IPS-15b (cell line): Measurements from ENCODE around the gene NCOA7.

ENCODE experiments used
- H3K27me3 ChIP-seq: one replicate; pipeline ENCODE4 v1.6.1; 2013; ENCODE audit warnings: low read length; ENCODE audit not compliant: control insufficient read depth, insufficient read depth
- H3K36me3 ChIP-seq: one replicate; pipeline ENCODE4 v1.6.1; 2013; ENCODE audit warnings: low read length; ENCODE audit not compliant: control insufficient read depth, insufficient read depth
- H3K4me1 ChIP-seq: one replicate; pipeline ENCODE4 v1.6.1; 2013; ENCODE audit warnings: mild to moderate bottlenecking, low read length; ENCODE audit not compliant: control insufficient read depth, insufficient read depth
- H3K4me3 ChIP-seq: one replicate; pipeline ENCODE4 v1.5.1; 2013; ENCODE audit warnings: low read depth, low read length
- H3K9ac ChIP-seq: one replicate; pipeline ENCODE4 v1.6.1; 2013; ENCODE audit warnings: low read depth, mild to moderate bottlenecking, low read length
- H3K9me3 ChIP-seq: one replicate; pipeline ENCODE4 v1.6.1; 2013; ENCODE audit warnings: mild to moderate bottlenecking, low read length; ENCODE audit not compliant: control insufficient read depth, insufficient read depth

The NCOA7 gene

DNA sequence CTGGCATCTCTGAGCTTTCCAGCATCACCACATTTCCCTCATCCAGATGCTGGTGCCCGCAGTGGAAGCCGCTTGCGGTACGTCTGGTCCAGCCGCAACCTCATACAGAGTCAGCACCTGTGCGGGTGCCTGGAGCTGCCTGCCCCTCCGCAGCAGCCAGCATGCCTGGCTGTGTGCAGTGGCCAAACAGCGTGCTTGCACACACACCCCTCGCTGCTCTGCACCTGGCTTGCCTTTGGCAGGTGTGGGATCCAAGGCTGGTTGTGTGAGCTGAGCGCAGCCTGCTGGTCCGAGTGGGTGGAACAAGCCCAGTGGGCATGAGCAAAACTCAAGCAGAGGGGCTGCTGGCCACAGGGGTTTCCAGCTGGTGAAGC, 162.7 kb downstream of the NCOA7 start:
- Histone ChIP-seq H3K9me3 (no peaks in the 10 kb centered on the region), H3K4me1 (peaks cover 7% of the 10 kb centered on the region), H3K36me3 (no peaks in the 10 kb centered on the region), H3K27me3 (peaks cover 2% of the 10 kb centered on the region), H3K9ac (no peak overlapping the region), H3K4me3 (peak overlapping the region; percentile 27)

DNA sequence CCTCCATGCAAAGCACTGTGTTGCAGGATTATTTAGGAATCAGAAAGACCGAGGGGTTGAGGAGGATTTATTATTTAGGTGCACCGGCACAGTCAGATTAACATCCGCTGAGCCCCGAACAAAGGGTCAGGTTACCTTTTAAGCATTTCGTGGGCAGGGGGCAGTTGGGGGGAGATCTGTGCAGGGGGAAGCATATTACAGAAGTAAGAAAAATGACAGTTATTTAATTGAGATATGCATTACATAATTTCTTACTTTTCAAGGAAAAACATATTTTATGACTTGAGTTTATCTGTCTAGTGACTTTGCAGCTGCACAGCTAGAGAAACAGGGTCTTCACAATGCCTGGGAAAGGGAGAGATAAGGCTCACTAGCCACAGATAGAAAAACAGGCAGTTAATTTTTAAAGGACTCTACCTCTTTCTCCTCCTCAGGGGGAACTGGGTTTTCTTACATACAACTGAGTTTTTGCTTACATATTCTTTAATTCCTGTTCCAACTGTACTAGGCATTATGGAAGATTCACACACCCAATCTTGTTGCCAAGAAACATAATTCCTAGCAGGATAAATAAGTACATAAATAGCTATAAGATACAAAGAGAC, 164.1 kb downstream of the NCOA7 start:
- no peak overlapping the region for H3K4me3 ChIP-seq
- no peaks in the 10 kb centered on the region for H3K9me3 ChIP-seq
- H3K36me3 ChIP-seq, result no peaks in the 10 kb centered on the region
- peaks cover 2% of the 10 kb centered on the region for H3K27me3 ChIP-seq
- H3K4me1 ChIP-seq, result peaks cover 7% of the 10 kb centered on the region
- no peak overlapping the region for H3K9ac ChIP-seq

DNA sequence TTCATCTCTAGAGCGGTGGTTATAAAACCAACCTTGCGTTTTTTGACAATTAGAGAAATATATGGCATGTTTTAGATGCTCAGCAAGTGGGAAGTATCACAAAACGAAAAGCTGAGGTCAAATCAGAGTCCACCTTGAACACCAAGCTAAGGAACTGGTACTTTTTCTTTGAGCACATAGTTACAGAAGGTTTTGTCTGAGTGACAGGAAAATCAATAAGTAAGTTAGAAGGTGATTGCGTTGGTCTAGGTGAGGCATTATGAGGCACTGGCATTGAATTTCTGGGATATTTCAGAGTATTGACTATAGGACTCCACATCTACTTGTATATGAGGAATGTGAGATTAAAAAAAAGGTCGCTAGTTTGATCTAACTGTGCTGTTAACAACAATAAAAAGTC, 165.2 kb downstream of the NCOA7 start:
- peak overlapping the region; percentile 90 for H3K4me3 ChIP-seq
- H3K27me3 ChIP-seq, result no peaks in the 10 kb centered on the region
- no peaks in the 10 kb centered on the region for H3K9me3 ChIP-seq
- H3K36me3 ChIP-seq, result no peaks in the 10 kb centered on the region
- H3K4me1 ChIP-seq, result peaks cover 5% of the 10 kb centered on the region
- H3K9ac ChIP-seq, result no peak overlapping the region

DNA sequence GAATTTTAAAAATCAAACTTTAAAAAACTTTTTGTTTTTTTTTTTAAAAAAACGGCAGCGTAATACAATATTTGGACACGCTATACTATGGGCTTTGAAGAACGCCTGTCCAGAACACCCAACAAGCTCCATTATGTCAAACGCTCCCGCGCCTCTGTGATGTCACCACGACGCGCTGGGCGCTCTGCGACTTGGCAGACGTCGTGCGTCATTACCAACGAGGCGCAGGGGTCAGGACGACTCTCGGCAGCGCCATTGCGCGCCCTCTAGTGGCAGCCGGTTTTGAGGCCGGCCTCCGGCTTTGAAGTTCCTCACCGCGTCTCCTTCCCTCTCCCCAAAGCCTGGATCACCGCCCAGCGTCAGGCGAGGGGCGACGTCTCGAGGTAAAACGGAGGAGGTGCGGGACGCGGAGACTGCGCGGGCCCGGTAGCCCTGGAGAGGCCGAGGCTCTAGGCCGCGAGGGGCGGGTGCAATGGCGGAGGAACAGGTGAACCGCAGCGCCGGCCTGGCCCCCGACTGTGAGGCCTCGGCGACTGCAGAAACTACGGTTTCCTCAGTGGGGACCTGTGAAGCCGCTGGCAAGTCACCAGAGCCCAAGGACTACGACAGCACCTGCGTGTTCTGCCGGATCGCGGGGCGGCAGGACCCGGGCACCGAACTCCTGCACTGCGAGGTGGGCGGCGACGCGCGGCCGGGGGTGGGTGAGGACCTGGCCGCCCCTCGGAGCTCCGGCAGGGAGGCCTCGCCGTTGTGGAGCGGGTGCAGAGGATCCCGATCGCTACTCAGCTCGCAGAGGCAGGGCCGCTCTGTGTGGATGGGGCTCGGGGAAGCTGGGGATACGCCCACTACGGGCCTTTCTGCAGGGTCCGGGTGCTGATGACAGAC, 166.0 kb downstream of the NCOA7 start, which contains the start of gene HINT3:
Gene HINT3 (plus strand): TSS at position 265 of the 885 bp plus-strand sequence. CDS start 208 bp downstream, at position 473.
- Histone ChIP-seq H3K9me3 (no peaks in the 10 kb centered on the region), H3K27me3 (no peaks in the 10 kb centered on the region), H3K4me3 (peak within 1 kb of the TSS; percentile 90), H3K4me1 (peaks cover 5% of the 10 kb centered on the region), H3K9ac (peak within 1 kb of the TSS; percentile 83), H3K36me3 (no peaks in the 10 kb centered on the region)

DNA sequence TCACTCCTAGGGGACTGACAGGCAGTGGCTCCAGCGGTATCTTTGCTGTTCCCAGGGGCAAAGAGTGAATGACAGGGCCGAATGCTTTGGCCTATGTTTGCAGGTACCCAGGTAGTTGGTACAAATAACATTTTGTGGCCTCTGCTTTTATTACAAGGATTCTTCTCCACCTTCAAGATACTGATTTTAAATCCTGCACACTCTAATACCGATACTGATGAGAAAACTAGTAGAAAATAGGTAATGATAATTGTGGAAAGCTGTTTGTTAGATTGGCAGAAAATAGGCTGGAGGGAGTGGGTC, 166.6 kb downstream of the NCOA7 start:
- Histone ChIP-seq H3K9ac (peak overlapping the region; percentile 83), H3K27me3 (no peaks in the 10 kb centered on the region), H3K4me3 (peak overlapping the region; percentile 90), H3K9me3 (no peaks in the 10 kb centered on the region), H3K36me3 (no peaks in the 10 kb centered on the region), H3K4me1 (peaks cover 5% of the 10 kb centered on the region)

DNA sequence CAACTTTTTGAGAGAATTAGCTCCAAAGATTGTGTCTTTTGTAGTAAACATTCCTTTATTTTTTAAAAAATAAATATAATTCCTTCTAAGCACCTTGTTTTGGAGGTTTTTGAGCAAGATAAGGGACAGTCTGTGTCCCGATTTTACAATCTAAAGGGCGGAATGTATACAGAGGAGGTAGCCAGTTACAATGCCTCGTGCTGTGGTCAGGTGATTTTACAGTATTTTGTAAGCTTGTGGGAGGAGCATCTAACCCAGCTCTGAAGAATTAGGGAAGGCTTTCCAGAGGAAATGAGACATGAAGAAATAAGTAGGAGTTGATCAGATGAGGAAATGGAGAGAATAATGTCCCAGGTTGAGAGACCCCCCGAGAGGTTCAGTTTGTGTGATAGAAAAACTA, 167.1 kb downstream of the NCOA7 start:
- peak overlapping the region; percentile 90 for H3K4me3 ChIP-seq
- no peak overlapping the region for H3K9ac ChIP-seq
- no peaks in the 10 kb centered on the region for H3K36me3 ChIP-seq
- peaks cover 5% of the 10 kb centered on the region for H3K4me1 ChIP-seq
- no peaks in the 10 kb centered on the region for H3K27me3 ChIP-seq
- H3K9me3 ChIP-seq, result no peaks in the 10 kb centered on the region

DNA sequence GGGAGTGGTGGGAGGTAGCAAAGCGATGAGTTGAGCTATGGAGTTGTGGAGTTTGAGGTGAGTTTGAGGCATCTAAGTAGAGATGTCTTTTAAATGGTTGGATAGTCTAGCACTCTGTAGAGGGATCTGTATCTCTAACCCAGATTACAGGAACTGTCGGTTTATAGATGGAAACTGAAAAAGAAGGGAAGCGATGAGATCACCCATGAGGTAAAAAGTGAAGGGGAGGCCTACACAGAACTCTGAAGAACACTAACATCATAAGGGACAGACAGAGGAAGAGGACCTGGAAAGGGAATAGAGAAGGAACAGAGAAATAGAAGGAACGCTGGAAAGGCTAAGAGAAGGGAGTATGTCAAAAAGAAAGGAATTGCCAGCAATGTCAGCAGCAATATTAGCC, 168.3 kb downstream of the NCOA7 start:
- Histone ChIP-seq H3K4me1 (peaks cover 5% of the 10 kb centered on the region), H3K4me3 (no peak overlapping the region)

DNA sequence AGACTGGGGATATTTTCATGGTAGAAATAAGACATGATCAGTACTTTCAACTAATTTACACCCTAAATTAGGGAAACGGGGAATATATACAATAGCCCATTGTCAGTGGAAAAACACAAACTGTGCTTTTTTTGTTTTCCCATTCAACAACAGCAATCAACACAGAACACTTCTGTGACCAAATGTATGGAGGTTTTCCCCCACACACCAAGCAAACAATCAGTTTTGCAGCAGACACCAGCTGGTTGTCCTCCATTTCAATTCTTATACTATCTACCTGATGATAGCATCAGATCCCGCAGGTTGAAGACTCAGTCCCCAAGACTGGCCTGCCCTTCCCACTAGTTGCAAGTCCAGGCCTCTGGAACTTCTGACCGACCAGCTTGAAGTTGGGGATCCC, 170.4 kb downstream of the NCOA7 start:
- Histone ChIP-seq H3K9ac (no peak overlapping the region), H3K27me3 (no peaks in the 10 kb centered on the region), H3K36me3 (no peaks in the 10 kb centered on the region), H3K9me3 (no peaks in the 10 kb centered on the region), H3K4me1 (peaks cover 5% of the 10 kb centered on the region), H3K4me3 (no peak overlapping the region)

More for the DNA sequence above, 168.3 kb downstream of the NCOA7 start:
- Histone ChIP-seq H3K9ac (no peak overlapping the region), H3K36me3 (no peaks in the 10 kb centered on the region), H3K9me3 (no peaks in the 10 kb centered on the region), H3K27me3 (no peaks in the 10 kb centered on the region)

DNA sequence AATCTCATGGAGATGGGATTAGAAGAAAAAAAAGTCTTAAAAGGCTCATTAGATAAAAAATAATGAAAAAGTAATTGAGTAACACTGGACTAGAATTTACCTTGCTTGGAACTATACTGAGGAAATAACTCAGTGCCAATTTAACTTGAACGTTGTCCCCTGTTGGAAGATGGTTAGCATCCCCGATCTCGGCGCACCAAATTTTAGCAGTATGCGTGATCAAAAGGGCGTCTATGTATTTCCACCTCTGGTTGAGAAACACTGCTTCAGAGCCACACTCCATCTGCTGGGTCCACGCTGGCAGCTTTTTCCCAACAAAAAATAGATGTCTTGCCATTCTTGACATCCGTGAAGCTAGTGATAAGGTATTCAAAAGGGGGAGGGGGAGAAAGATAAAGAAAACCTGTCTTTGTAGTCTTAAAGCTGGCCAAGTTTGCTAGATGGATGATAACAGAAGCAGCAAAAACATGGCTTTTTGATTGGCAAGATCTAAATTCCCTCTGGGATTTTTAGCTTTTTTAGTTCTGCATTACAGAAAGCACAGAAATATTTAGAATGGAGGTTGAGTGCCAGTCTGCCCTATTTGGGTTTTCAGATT, 172.2 kb downstream of the NCOA7 start:
- H3K27me3 ChIP-seq, result no peaks in the 10 kb centered on the region
- no peak overlapping the region for H3K9ac ChIP-seq
- no peaks in the 10 kb centered on the region for H3K36me3 ChIP-seq
- H3K9me3 ChIP-seq, result no peaks in the 10 kb centered on the region
- H3K4me1 ChIP-seq, result no peaks in the 10 kb centered on the region
- H3K4me3 ChIP-seq, result no peak overlapping the region

DNA sequence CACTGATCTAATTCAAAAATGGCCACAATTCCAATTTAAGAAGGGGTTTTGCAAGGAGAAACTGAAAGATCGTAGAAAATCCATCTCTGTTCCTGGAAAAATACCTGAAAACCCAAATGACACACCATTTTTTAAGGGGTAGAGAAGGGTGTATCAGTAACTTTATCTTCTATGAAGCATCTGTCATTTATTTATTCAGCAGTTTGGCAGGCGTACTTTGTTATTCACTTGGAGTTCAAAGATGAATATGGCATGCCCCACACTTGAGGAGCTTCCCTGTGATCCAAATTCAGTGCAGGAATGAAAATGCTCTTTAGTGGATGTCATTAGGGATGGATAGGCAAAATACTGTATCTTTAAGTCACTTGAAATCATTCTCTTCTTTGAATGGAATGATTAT, 173.1 kb downstream of the NCOA7 start:
- H3K9me3 ChIP-seq, result no peaks in the 10 kb centered on the region
- H3K36me3 ChIP-seq, result no peaks in the 10 kb centered on the region
- no peaks in the 10 kb centered on the region for H3K4me1 ChIP-seq
- H3K9ac ChIP-seq, result no peak overlapping the region
- no peak overlapping the region for H3K4me3 ChIP-seq
- no peaks in the 10 kb centered on the region for H3K27me3 ChIP-seq

DNA sequence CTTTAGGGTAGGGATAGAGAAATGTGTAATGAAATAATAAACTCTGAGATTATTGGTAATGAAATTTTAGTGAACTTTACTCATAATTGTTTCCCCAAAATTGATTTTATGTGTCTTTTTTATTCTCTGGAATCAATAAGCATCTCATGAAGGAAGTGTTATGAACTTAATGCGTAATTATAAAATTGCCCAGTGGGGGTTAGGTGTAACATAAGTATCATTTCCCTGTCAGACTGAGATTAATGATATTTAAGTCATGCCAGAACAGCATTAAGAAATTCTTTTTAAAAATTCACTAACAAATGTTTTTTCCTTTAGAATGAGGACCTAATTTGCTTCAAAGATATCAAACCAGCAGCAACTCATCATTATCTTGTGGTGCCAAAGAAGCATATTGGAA, 175.8 kb downstream of the NCOA7 start:
- H3K36me3 ChIP-seq, result no peaks in the 10 kb centered on the region
- no peak overlapping the region for H3K4me3 ChIP-seq
- no peaks in the 10 kb centered on the region for H3K27me3 ChIP-seq
- no peaks in the 10 kb centered on the region for H3K9me3 ChIP-seq
- H3K4me1 ChIP-seq, result no peaks in the 10 kb centered on the region
- no peak overlapping the region for H3K9ac ChIP-seq

DNA sequence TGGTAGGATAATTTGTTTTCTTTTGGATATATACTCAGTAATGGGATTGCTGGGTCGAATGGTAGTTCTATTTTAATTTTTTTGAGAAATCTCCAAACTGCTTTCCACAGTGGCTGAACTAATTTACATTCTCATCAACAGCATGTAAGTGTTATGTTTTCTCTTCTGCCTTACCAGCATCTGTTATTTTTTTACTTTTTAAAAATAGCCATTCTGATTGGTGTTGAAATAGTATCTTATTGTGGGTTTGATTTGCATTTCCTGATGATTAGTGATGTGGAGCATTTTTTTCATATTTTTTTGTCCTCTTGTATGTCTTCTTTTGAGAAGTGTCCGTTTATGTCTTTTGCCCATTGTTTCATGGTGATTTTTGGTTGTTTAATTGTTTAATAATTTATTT, 177.7 kb downstream of the NCOA7 start:
- H3K4me3 ChIP-seq, result no peak overlapping the region
- H3K4me1 ChIP-seq, result no peaks in the 10 kb centered on the region
- H3K36me3 ChIP-seq, result no peaks in the 10 kb centered on the region
- H3K27me3 ChIP-seq, result no peaks in the 10 kb centered on the region
- no peak overlapping the region for H3K9ac ChIP-seq
- H3K9me3 ChIP-seq, result no peaks in the 10 kb centered on the region
